Measurements from ENCODE around the gene ARID1B. TPM values are rescaled to one million over a fixed set of nuclear protein-coding genes. Genes with fewer than 3 reads are reported as not detected.

ARID1B gene
- total and polyA plus RNA-seq, 9 of the 15 experiments (the other 6 are each of a cell fraction or from before 2014, with no cell fraction given), result 12.5 to 50.5 (median 25.8) TPM

DNA sequence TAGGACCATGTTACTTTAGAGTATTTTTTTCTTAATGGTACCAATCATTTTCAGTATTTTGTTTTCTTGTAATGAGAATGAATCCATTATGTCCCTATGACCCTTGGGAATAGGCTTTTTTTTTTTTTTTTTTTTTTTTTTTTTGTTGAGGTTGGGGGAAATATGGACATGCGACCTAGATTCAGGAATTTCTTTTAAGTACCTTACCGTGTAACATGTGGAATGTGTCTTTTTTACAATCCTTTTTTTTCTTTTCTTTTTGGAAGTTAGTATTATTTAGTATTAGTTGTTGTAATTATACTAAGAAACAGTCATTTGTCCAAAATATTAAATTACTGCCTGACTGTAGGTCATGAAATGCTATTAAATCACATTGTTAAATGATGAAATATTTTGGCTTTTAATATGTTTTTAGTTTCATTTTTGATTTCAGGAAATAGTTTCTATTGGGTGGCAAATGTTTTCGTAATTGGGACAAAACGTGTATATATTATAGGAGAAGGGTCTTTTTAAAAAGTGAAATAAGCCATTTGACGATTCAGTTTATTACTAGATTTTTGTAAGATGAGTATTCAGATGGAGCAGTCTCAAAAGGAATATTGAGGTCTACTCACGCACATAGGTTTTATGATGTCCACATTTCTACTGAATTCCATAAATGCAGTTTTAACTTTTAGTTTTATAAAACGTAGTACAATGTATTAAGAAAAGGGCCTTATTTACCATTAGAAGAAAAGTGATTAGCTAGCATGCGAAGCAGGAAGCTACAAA is 4.9 kb downstream of the ARID1B start (continued):
- TF ChIP-seq, protein P1, sequence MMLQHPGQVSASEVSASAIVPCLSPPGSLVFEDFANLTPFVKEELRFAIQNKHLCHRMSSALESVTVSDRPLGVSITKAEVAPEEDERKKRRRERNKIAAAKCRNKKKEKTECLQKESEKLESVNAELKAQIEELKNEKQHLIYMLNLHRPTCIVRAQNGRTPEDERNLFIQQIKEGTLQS (IDR thresholded peaks at IDR 0.05), result peak; percentile 44; the same call in 1 of the 2 replicates
- TF ChIP-seq, protein P1 (CRISPR knock-in tag; conservative IDR thresholded peaks at IDR 0.05), result no peak
- TF ChIP-seq MLLT1 (IDR thresholded peaks at IDR 0.05) (peak in 1 of 2 experiments; percentile 38; a peak in 1 of 4 replicates), PHB2 (IDR thresholded peaks at IDR 0.05; ENCODE audit: low read depth) (0 out of 2 replicates have a peak, but pooled peaks have one; percentile 17), TEAD4 (IDR thresholded peaks at IDR 0.05; ENCODE audit: low read length) (no peak), TEAD4 (CRISPR knock-in tag; IDR thresholded peaks at IDR 0.05; ENCODE audit: borderline replicate concordance) (no peak), RBBP5 (IDR thresholded peaks at IDR 0.05; ENCODE audit: borderline replicate concordance, insufficient read depth, low read length, poor library complexity, severe bottlenecking) (peak; percentile 32), ZNF507 (tag; conservative IDR thresholded peaks at IDR 0.05) (peak; percentile 27; the same call in 1 of the 2 replicates), CEBPG (CRISPR knock-in tag; IDR thresholded peaks at IDR 0.05) (no peak), CEBPG (tag; conservative IDR thresholded peaks at IDR 0.05 in 1 of 2, IDR thresholded peaks at IDR 0.05 in 1 of 2) (peak in 1 of 2 experiments; percentile 67; a peak in 3 of 4 replicates)
